Measurements from ENCODE around the gene TEX28.
"Not testable (repeated sequence)": the region's sequence is repeated elsewhere in the genome, so short reads cannot be mapped to it uniquely, and the experiment has no call there.

TEX28 gene

GRCh38 chrX:154247377-154248045 is 47.4 kb downstream of the TEX28 start:
- DNase-seq (ENCODE audit: low read depth in 2 of 2), result not testable (repeated sequence)

- DNase-seq (ENCODE audit: low read depth in 2 of 2), result not testable (repeated sequence)
These were observed 54.9 kb downstream of the TEX28 start for GRCh38 chrX:154239982-154240503.

- DNase-seq (ENCODE audit: low read depth in 2 of 2), result not testable (repeated sequence)
These were observed 55.9 kb downstream of the TEX28 start for GRCh38 chrX:154238939-154239559.

- not testable (repeated sequence) for DNase-seq (ENCODE audit: low read depth in 2 of 2)
These were observed 61.3 kb downstream of the TEX28 start for GRCh38 chrX:154233620-154234019.

DNA sequence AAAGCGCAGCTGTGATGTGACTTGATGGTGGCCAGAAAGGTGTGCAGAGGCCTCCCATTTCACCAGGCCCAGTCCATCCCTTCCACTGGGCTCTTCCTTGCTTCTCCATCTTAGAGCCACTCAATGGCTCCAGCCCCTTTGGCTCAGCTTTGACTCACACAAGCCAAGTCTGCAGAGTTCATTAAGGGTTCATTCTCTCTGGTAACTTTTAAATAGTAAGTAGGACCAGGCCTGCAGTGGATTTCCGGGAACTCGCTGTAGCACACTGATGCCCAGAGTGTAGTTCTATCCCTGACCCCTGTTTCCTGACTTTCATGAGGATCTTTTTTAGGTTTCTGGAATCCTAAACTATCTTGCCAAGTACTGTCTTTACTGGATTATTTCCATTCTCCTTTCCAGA is 63.5 kb downstream of the TEX28 start:
- not testable (repeated sequence) for DNase-seq (ENCODE audit: low read depth in 2 of 2)

DNA sequence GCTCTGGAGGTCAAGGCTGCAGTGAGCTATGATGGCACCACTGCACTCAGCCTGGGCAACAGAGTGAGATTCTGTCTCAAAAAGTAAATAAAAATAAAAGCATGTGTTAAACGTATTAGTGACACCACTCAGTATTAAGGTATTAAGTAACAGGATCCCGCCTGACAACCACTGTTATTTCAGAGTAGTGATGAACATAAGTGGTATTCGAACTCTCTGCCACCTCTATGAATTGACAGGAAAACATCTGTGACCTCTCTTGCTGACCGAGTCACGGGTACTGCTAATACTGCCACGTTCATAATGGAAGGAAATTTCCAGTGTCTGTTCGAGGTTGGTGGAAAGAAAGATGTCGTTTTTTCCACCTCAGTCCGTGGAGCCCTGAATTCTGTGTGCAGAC is 68.2 kb downstream of the TEX28 start:
- not testable (repeated sequence) for DNase-seq (ENCODE audit: low read depth in 2 of 2)

DNA sequence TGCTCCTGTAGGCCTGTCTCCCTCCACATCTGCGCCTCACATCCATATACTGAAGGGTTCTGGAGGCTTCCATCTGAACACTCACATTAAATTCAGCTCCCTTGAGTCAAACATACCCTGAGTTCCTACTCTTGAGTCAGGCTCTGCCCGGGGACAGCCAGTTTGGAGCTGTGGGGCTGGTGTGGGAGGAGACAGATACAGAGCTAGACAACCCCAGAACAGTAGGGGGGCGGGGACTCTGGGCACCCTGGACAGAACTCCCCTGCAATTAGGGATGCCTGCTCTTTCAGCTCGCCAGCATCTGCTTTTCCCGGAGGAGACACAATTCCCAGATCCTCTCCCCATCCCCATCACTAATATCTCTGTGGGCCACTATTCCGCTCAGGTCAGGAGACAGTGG is 69.6 kb downstream of the TEX28 start:
- DNase-seq (ENCODE audit: low read depth in 2 of 2), result not testable (repeated sequence)
